OCI-LY1 (cell line): ENCODE measurements around the gene TACC3.

Experiments
- CTCF ChIP-seq: fragments of 200-600 bp; sonication (generic), shearing (Covaris generic); IDR thresholded peaks from 2 replicates; pipeline ENCODE4 v1.5.1; 2017; ENCODE audit warnings: mild to moderate bottlenecking, antibody characterized with exemption, low read length, moderate library complexity, mixed read lengths
- EZH2 ChIP-seq: fragments of 200-600 bp; sonication (generic), shearing (Covaris generic); IDR thresholded peaks from 2 replicates; pipeline ENCODE4 v1.8.0; 2017; ENCODE audit warnings: borderline replicate concordance, mixed run types, mild to moderate bottlenecking, antibody characterized with exemption, low read length, moderate library complexity, mixed read lengths

- TF ChIP-seq CTCF, result no peak
- TF ChIP-seq EZH2, result no peak
These were observed 52.4 kb downstream of the TACC3 start for GRCh38 chr4:1773754-1774153.
